GM21825 (cell line): ENCODE data around the gene ZNF778.
"Not testable (repeated sequence)": the region's sequence is repeated elsewhere in the genome, so short reads cannot be mapped to it uniquely, and the experiment has no call there.

ENCODE experiments used
- ATAC-seq: cut with Tn5 transposase; IDR thresholded peaks from one replicate; pipeline ENCODE4 v1.9.1; 2021; ENCODE audit warnings: mild to moderate bottlenecking, moderate library complexity; ENCODE audit not compliant: unreplicated experiment

The ZNF778 gene

DNA sequence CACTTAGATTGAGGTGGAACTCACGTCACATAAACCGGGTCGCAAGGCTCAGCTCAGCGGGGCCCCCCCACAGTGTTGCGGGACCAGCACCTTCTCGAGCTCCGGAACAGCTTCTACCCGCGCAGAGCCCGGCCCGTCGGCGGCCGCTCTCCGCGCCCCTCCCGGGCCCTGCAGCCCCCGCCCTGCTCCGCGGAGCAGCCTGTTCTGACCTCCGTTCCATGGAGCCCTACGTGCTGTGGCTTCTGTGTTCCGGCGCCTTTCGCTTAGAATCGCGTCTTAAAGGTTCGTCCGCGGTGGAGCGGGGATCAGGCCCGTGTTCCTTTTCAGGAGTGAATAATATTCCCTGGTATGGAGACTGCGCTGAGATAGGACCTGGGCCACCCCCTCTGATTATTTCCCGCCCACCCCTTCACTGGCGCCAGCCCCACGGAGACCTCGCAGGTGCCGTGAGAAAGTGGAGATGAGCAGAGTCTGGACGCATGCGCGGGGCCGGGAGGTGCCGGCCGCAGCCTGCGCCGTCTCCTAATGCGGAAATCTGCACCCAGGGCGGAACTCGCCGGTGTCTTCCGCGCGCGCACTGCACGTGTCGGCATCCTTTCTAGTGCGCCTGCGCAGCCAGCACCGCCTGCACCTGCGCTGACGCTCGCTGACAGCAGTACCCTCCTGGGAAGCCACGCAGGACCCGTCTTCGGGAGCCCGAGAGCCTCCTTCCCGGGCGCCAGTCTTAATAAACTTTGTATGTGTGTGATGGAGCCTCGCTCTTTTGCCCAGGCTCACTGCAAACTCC is 30.9 kb downstream of the ZNF778 start:
- no peak for ATAC-seq

DNA sequence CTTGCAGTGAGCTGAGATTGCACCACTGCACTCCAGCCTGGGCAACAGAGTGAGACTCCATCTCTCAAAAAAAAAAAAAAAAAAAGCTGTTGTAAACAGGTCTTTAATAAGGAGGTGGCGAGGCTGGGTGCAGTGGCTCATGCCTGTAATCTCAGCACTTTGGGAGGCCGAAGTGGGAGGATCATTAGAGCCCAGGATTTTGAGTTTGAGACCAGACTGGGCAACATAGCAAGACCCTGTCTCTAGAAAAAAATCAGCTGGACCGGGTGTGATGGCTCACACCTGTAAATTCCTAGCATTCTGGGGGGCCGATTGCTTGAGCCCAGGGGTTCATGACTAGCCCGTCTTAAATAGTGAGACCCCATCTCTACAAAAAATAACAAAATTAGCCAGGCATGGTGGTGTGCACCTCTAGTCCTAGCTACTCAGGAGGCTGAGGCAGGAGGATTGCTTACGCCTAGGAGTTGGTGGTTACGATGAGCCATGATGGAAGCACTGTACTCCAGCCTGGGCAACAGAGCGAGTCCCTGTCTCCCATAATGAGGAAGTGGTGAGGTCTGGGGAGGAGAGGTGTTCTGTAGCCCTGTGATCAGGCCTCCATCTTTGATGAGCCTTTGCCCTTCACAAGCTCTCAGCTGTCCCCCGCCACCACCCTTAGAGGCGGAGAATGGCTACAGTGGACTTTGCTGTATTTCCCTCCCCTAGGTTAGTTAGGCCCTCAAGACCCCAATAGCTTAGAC is 36.2 kb downstream of the ZNF778 start:
- ATAC-seq, result no peak

DNA sequence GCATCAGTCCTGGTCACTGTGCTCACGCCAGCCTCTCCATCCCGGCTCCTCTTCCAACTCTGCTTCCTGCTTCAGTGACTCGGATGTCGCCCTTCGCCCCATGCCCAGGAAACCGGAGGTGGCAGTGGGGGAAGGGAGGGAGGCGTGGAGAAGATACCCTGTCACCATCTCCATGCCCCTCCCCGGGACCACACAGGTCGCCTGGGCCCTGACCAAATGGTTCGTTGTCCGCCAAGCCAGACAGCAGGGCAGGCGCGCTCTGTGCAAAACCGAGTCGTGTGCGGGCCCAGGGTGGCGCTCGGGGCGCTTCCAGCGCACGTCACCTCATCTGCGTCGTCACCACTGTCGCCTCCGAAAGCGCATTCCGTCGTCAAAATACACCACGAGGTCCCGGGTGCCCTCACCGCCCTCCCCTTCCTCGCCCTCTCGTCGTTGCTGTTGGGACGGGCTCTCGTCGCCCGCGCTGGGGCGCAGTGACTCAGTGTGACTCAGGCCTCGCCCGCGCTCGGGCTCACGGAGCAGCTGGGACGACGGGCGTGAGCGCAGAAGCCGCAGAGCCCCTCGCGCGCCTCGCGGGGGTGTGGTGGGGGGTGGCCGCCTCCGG is 39.2 kb downstream of the ZNF778 start:
- ATAC-seq, result no peak

DNA sequence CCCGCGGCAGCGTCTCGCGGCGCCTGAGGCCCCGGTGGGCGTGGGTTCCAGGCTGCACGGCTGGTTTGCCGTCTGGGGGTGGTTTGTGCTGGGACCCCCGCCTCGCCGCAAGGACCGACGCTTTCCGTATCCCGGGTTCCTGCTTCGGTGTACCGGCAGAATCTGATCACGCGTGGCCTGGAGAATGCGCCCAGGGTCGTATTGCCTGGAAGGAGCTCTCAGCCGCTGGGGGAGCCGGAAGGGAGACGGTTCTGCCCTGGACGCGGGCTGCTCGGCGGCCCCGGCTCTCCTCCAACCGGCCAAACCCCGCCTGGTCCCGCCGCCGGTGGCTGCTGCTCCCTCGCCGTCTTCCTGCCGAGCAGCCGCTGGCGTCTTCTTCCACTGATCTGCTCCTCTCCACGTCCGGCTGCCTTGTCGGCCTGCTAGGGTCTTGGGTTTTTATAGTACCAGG is 39.8 kb downstream of the ZNF778 start:
- no peak for ATAC-seq

DNA sequence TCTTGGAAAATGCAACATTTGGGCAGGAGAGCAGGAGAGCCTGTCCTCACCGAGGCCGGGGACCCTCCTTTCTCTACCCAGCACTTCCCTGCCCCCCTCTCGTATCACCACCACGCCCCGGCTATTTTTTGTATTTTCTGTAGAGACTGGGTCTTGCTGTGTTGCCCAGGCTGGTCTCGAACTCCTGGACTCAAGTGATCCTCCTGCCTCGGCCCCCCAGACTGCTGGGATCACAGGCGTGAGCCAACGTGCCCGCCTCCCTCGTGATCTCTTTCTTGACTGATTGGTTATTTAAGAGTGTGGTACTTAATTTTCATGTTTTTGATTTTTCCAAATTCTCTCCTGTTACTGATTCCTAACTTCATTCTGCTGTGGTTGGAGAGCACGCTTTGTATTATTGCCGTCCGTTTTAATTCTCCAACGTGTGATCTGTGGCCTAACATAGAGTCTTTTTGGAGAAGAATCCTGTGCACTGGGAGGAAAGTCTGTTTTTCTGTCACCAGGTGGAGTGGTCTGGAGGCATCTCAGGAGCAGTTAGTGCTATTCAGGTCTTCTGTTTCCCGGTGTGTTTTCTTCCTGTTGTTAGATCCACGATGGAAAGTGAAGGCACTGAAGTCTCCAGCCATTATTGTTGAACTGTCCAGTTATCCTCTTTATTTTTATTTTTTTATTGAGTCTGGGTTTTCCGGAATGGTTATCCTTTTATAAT is 40.4 kb downstream of the ZNF778 start:
- ATAC-seq, result no peak

DNA sequence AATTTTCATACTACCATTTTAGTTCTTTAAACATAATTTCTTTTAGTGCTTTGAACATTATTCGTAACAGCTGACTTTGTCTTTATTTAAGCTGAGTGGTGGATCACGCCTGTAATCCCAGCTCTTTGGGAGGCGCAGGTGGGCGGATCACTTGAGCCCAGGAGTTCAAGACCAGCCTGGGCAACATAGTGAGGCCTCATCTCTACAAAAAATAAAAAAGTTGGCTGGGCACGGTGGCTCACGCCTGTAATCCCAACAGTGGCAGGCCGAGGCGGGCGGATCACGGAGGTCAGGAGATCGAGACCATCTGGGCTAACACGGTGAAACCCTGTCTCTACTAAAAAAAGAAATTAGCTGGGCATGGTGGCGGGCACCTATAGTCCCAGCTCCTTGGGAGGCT is 42.4 kb downstream of the ZNF778 start:
- ATAC-seq, result not testable (repeated sequence)

DNA sequence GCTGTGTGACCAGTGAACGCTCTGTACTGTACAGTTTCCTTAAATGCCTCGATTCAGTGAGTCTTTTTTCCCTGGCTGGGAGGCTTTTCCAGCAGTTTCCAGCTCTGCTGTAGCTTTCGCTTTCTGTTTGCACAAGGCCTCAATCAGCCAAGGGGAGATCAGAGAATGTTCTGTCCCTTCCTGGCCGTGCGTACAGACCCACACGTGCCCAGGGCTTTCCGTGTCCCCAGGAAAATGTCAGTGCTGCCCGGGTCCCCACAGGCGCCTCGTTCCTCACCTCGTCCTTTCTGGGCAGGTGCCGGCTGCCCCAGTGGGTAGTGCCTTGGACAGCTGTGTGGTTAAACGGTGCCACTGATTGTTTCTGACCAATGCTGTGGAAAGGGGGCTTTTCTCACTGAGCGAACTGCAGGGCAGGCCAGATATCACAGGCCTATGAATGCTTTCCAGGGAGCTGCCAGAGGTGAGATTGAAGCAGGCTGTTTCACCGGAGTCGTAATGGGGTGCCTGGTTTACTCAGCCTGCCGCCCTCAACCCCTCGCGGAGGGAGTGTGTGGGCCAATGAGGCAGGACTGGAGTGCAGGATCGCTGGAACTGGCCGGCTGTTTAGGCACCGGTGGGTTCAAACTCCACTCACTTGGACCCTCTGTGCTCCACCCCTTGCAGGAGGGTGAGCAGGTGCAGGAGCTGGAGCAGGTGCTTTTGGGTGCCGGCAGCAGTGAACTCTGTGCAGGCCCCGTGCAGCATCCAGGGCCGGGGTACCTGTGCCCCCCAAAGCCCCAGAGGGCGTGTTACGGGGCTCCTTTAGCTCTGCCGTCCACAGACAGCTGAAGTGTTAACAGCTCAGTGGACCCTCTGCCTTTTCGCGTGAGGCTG is 44.4 kb downstream of the ZNF778 start:
- ATAC-seq, result no peak

DNA sequence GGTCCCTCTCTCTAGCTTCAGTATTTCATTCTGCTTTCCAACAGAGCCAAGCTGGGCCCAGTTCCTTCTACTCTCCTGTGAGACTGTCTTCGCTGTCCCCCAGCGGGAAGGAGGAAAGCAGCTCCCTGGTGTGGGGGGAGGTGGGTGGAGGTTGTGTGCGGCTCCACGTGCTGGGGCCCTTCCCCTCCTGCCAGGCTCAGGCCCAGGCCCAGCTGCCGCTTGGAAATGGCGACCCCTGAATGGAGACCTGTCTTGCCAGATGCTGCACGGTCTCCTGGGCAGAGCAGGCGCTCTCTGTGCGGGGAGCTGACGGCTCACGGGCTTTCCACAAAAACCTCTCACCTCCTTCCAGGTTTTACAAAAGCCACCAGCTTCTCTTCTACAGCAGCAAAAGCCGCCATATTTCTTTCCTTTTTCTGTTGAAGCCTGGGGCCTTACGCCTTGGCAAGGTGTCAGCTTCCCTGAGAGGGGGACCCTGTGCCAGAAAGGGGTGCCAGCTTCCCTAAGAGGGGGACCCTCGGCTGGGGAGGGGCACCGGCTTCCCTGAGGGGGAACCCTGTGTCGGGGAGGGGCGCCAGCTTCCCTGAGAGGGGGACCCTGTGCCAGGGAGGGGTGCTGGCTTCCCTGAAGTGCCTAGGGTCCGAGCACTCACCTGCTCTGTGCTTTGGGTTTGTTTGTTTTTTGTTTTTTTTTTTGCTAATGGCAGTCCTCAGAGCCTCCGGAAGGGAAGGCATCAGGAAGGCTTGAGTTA is 47.5 kb downstream of the ZNF778 start:
- no peak for ATAC-seq

DNA sequence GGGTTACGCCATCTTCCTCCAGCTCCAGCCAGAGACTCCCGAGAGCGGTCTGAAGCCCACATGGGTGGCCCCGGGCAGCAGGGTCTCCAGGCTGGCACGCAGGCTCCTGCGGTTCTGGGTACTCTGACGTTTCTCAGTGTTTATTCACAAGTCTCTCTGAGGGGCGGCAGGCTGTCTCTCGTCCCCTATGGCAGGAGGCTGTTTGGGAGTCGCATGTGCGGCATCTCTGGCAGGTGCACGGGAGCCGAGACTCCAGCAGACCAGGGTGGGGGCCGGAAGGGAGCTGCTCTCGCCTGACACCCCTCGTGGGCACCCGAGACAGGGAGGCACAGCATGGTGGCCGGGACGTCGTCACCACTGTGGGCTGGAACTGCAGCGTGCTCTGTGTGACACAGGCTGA is 48.1 kb downstream of the ZNF778 start:
- ATAC-seq, result no peak

DNA sequence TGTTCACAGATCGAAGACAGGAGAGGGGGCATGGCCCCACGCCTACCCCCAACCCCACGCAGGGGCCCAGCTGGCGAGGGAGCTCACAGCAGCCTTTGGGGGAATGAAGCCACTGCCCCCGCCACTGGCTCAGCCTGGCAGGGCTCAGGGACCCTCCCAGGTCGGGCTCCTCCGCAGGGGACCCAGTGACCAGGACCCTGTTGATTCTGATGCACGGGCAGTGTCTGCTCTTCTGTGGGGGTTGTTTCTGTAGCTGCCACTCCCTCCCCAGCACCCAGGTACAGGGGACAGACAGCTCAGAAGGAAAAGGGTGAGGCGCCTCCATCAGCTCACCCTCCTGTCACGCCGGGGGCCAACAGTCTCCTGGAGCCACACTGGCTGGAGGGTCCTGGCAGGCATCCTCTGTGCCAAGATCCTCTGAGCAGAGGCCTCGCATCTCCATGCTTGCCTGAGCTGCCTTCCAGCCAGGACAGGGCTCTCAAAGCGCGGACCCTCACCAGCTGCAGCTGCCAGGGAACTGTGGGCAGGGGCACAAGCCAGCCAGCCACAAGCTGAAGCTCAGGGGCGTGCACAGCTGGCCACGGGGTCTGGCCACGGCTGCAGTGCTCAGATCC is 49.1 kb downstream of the ZNF778 start:
- ATAC-seq, result no peak

DNA sequence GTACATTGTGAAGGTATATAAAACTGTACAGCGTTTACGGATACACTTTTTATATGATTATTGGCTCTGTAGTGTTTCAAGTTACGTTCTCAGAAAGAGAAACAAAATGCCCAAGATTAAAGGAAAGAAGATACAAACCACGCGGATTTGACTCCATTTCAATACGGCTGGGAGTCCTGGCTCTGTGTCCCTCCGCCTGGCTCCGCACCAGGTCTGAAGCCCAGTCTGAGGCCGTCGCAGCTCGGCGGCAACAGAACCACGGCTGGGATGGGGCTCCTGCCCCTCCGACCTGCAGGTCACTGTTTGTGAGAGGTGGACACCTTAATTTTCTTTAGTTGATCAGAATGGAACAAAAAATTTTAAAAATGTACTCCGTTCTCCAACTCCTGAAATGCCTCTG is 50.2 kb downstream of the ZNF778 start:
- ATAC-seq, result not testable (repeated sequence)

DNA sequence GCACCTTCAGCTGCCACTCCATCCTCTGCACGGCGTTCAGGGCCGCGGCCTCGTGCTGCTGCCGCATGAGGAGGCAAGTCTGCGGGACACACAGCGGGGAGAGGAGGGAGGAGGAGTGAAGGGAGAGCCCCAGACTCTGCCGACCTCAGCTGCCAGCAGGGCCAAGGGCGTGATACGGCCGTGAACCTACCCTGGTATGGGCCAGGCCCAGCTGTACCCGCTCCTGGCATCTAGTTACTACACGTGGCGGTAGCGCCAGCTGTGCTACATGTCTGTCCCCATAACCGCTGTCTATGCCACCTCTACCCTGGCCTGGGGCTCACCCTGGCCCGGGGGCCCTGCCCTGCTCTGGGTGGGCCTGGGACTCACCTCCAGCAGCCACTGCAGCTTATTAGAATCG is 51.1 kb downstream of the ZNF778 start:
- no peak for ATAC-seq

DNA sequence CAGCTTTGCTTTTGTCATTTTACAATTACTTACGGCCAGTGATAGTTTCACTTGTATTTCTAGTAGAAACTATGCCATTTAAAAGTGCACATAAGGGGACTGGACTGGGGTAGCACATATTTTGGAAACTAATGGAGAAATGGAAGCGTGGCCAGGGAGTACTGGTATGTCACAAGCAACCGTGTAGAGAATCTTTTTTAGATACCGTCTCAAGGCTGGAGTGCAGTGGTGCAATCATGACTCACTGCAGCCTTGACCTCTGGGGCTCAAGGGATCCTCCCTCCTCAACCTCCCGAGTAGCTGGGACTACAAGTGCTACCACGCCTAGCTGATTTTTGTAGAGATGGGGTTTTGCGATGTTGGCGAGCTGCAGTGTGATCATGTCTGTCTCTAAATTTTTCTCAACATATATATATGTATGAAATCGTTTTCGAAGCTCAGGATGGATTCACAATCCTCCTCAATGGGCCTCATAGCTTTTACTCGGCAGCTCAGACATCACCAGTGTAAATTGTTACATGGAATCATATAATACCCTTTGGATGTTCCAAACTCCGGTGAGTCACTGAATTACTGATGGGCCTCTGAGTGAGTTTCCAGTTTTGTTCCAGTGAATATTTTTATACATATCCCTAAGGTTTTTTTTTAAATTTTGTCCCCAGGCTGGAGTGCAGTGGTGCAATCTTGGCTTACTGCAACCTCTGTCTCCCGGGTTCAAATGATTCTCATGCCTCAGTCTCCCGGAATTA is 51.7 kb downstream of the ZNF778 start:
- no peak for ATAC-seq

DNA sequence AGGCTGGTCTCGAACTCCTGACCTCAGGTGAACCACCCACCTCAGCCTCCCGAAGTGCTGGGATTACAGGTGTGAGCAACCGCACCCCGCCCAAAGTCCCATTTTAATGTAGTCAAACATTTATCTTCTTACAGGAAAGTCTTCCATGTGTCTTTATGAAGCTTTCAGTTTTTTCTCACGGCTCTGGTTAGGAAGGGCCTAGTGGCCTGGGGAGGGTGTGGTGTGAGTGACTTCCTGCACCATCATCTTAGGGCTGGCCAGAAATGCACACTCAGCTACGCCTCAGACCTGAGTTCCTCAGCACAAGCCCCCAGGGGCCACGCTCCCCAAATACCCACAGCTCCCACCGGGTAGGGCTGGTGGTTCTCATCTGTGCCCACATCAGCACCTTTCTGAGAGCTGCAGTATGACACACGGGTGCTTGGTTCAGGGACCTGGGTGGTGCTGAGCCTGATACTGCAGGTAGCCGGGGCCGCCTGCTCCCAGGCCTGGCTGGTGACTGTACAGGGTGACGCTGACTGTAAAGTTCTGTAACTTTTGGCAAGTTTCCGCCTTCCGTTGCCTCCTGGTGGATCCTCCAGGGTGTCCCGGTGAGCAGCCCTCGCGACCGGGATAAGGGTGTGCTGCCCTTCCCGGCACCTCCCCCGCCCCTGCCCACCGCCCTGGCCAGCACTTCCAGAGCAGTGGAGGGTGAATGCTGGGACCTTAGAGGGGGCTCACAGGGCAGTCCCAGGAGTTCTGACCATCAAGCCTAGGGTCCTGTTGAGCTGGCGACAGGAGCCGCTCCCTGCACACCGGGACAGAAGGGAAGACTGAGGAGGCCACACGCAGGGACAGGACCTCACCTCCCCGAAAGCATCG is 52.5 kb downstream of the ZNF778 start:
- ATAC-seq, result no peak

DNA sequence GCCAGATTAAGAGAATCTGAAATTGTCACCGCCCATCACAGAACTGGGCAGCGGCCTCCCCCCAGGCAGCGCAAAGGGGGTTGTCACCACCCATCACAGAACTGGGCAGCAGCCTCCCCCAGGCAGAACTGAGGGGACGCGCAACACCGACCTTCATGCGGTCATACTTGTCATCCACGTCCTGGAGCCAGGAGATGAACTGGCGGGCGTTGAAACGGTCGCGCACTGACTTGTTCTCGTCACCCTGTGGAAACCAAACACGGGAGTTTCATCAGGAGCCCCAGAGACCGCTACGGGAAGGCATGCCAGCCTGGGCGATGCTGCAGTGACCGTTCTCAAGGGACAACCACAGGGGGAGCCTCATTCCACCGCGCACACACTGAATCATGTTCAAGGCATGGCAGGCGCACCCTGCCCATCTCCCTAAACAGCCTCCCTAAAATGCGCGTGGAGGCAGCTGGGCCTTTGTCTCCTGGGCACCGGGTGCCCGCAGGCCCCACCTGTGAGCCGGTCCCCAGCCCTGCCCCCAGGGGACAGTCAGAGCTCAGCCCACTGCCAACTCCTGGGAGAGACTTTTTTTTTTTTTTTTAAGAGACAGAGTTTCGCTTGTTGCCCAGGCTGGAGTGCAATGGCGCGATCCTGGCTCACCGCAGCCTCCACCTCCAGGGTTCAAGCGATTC is 53.3 kb downstream of the ZNF778 start:
- ATAC-seq, result no peak

DNA sequence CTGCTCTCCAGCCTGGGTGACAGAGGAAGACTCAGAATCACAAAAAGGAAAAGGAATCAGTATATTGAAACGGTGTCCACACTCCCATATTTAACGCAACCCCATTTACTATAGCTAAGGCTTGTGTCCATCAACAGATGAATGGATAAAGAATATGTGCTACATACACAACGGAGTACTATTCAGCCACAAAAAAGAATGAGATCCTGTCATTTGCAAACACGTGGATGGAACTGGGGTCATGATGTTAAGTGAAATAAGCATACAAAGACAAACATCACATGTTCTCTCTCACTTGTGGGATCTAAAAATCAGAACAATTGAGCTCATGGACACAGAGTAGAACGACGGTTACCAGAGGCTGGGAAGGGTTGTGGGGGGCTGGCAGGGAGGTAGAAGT is 55.1 kb downstream of the ZNF778 start:
- ATAC-seq, result no peak
